GM23338 (cell line): ENCODE measurements around the gene CDHR5.

Experiments
- POLR2AphosphoS5 ChIP-seq: IDR thresholded peaks from 2 replicates; pipeline ENCODE4 v1.6.1; 2016; ENCODE audit warnings: antibody characterized with exemption, low read depth
- TF ChIP-seq, protein P1 (sequence below), 2 experiments: fragments of 200-600 bp in 1 of 2; sonication (generic) in 1 of 2; conservative IDR thresholded peaks; 2 replicates each; pipeline versions ENCODE4 v1.5.1 to v1.6.1; 2016 to 2017; ENCODE audit warnings: antibody characterized with exemption in 2 of 2, low read depth in 2 of 2, mild to moderate bottlenecking in 2 of 2, moderate library complexity in 1 of 2

DNA sequence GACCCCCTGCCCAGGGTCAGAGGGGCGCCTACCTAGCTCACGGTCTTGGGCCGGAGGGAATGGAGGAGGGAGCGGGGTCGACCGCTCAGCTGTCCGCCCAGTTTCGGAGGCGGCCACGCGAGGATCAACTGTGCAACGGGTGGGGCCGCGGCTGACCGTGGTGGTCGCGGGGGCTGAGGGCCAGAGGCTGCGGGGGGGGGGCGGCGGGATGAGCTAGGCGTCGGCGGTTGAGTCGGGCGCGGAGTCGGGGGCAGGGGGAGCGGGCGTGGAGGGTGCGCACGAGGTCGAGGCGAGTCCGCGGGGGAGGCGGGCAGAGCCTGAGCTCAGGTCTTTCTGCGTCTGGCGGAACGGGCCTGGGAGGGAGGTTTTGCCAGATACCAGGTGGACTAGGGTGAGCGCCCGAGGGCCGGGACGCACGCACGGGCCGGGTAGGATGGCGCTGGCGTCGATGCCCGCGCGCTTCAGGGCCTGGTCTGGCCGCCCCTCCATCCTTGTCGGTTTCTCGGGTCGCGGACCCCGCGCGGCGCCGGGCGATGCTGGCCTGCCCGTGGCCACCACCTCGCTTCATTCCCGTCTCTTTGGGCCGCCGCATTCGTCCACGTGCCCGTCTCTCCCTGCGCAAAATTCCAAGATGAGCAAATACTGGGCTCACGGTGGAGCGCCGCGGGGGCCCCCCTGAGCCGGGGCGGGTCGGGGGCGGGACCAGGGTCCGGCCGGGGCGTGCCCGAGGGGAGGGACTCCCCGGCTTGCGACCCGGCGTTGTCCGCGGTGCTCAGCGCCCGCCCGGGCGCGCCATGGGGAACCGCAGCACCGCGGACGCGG, 12.0 kb upstream of the CDHR5 start, which contains the start of gene DRD4:
- TF ChIP-seq POLR2AphosphoS5, result no peak; the same call in 1 of the 2 replicates
- TF ChIP-seq, protein P1, sequence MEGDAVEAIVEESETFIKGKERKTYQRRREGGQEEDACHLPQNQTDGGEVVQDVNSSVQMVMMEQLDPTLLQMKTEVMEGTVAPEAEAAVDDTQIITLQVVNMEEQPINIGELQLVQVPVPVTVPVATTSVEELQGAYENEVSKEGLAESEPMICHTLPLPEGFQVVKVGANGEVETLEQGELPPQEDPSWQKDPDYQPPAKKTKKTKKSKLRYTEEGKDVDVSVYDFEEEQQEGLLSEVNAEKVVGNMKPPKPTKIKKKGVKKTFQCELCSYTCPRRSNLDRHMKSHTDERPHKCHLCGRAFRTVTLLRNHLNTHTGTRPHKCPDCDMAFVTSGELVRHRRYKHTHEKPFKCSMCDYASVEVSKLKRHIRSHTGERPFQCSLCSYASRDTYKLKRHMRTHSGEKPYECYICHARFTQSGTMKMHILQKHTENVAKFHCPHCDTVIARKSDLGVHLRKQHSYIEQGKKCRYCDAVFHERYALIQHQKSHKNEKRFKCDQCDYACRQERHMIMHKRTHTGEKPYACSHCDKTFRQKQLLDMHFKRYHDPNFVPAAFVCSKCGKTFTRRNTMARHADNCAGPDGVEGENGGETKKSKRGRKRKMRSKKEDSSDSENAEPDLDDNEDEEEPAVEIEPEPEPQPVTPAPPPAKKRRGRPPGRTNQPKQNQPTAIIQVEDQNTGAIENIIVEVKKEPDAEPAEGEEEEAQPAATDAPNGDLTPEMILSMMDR (conservative IDR thresholded peaks at IDR 0.05; ENCODE audit: low read depth in 2 of 2), result no peak
